K562 (cell line): ENCODE measurements around the gene ARF1. TPM values are rescaled to one million over a fixed set of nuclear protein-coding genes. Genes with fewer than 3 reads are reported as not detected.

Source experiments
- KAT2B ChIP-seq: IDR thresholded peaks from one replicate; pipeline ENCODE4 v1.6.1; 2012; ENCODE audit warnings: low read depth, mild to moderate bottlenecking, control low read depth, inconsistent platforms, low read length, moderate library complexity
- POU5F1 ChIP-seq: fragments of 150-350 bp; IDR thresholded peaks from 2 replicates; pipeline ENCODE4 v1.6.1; 2014; ENCODE audit warnings: borderline replicate concordance, low read length, low read depth, mild to moderate bottlenecking; ENCODE audit not compliant: partially characterized antibody
- SMC3 ChIP-seq: conservative IDR thresholded peaks from 2 replicates; pipeline ENCODE4 v1.6.1; 2011; ENCODE audit warnings: low read depth, low read length, improper control_type of control experiment; ENCODE audit not compliant: insufficient read depth
- YBX1 ChIP-seq: fragments of 450-650 bp; IDR thresholded peaks from 2 replicates; pipeline ENCODE4 v1.7.1; 2016; ENCODE audit warnings: mild to moderate bottlenecking
- ZNF197 ChIP-seq: fragments of 200-800 bp; sonication (Bioruptor generic); IDR thresholded peaks from 2 replicates; pipeline ENCODE4 v1.6.1; 2016; ENCODE audit warnings: low read depth, missing genetic modification characterization, missing compliant biosample characterization
- polyA plus RNA-seq, 8 experiments: library from polyadenylated mRNA; depleted of rRNA in 4 of 8; stranded (reverse) in 5 of 8; unstranded in 3 of 8; fragments of >200 nt; fragmentation: Nextera tagmentation in 2 of 8; fragmentation: Illumina TruSeq in 1 of 8; extraction: Ambion mirVana in 2 of 8; extraction: Trizol in 1 of 8; gene quantifications; 2 replicates each; pipeline versions ENCODE4 v1.2.1 to v1.2.3, GENCODE V29; 2011 to 2014; ENCODE audit warnings: inconsistent platforms in 1 of 8, missing spikeins in 1 of 8
- total RNA-seq, 7 experiments: library from RNA; depleted of rRNA in 6 of 7; stranded (reverse); fragments of >200 nt in 6 of 7; fragmentation: Illumina TruSeq in 2 of 7; extraction: Trizol in 2 of 7; gene quantifications; 2 replicates each; pipeline versions ENCODE4 v1.2.1 to v1.2.3, GENCODE V29; 2011 to 2021; ENCODE audit warnings: low replicate concordance in 1 of 7
- TF ChIP-seq, protein P1 (sequence below): fragments of 250-450 bp; sonication (Bioruptor Pico); IDR thresholded peaks from 2 replicates; pipeline ENCODE4 v1.9.0; 2021; ENCODE audit warnings: mild to moderate bottlenecking, inconsistent platforms
- TF ChIP-seq, protein P2 (sequence below): fragments of 450-650 bp; formaldehyde crosslinking; IDR thresholded peaks from 2 replicates; pipeline ENCODE4 v1.4.0; 2022; ENCODE audit warnings: missing genetic modification characterization
- TF ChIP-seq, protein P3 (sequence below), 2 experiments: fragments of 450-650 bp; formaldehyde crosslinking in 1 of 2; IDR thresholded peaks; 2 replicates each; pipeline versions ENCODE4 v1.4.0 to v1.6.1; 2014 to 2020; ENCODE audit warnings: mild to moderate bottlenecking in 2 of 2, borderline replicate concordance in 1 of 2, low read depth in 1 of 2

ARF1 gene
- total and polyA plus RNA-seq, 9 of the 15 experiments (the other 6 are each of a cell fraction or from before 2014, with no cell fraction given) = 69.8 to 593 (median 325) TPM

DNA sequence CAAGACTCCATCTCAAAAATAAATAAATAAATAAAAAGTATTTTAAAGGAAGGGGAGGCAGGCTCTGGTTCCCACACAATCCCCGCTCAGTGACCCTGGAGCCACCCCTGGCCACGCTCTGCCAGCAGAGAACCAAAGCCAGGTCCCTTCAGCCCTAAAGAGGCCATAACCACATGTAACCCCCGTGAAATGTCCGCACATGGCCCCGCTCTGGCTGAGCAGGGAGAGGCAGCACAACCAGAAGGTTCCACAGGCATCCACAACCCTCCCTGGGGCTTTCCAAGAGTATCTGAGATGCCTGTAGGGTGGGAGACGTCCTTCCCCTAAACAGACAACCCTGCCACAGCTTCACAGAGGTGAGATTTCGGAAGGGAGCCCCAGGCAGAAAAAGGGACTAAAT, 1.4 kb upstream of the ARF1 start (continued):
- TF ChIP-seq, protein P1, sequence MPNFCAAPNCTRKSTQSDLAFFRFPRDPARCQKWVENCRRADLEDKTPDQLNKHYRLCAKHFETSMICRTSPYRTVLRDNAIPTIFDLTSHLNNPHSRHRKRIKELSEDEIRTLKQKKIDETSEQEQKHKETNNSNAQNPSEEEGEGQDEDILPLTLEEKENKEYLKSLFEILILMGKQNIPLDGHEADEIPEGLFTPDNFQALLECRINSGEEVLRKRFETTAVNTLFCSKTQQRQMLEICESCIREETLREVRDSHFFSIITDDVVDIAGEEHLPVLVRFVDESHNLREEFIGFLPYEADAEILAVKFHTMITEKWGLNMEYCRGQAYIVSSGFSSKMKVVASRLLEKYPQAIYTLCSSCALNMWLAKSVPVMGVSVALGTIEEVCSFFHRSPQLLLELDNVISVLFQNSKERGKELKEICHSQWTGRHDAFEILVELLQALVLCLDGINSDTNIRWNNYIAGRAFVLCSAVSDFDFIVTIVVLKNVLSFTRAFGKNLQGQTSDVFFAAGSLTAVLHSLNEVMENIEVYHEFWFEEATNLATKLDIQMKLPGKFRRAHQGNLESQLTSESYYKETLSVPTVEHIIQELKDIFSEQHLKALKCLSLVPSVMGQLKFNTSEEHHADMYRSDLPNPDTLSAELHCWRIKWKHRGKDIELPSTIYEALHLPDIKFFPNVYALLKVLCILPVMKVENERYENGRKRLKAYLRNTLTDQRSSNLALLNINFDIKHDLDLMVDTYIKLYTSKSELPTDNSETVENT (CRISPR knock-in tag) = 0 out of 2 replicates have a peak, but pooled peaks have one; percentile 16
- TF ChIP-seq YBX1 (no peak), POU5F1 (no peak), ZNF197 (no peak), KAT2B (no peak), SMC3 (no peak)
- TF ChIP-seq, protein P2, sequence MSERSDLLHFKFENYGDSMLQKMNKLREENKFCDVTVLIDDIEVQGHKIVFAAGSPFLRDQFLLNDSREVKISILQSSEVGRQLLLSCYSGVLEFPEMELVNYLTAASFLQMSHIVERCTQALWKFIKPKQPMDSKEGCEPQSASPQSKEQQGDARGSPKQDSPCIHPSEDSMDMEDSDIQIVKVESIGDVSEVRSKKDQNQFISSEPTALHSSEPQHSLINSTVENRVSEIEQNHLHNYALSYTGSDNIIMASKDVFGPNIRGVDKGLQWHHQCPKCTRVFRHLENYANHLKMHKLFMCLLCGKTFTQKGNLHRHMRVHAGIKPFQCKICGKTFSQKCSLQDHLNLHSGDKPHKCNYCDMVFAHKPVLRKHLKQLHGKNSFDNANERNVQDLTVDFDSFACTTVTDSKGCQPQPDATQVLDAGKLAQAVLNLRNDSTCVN = no peak
- TF ChIP-seq, protein P3, sequence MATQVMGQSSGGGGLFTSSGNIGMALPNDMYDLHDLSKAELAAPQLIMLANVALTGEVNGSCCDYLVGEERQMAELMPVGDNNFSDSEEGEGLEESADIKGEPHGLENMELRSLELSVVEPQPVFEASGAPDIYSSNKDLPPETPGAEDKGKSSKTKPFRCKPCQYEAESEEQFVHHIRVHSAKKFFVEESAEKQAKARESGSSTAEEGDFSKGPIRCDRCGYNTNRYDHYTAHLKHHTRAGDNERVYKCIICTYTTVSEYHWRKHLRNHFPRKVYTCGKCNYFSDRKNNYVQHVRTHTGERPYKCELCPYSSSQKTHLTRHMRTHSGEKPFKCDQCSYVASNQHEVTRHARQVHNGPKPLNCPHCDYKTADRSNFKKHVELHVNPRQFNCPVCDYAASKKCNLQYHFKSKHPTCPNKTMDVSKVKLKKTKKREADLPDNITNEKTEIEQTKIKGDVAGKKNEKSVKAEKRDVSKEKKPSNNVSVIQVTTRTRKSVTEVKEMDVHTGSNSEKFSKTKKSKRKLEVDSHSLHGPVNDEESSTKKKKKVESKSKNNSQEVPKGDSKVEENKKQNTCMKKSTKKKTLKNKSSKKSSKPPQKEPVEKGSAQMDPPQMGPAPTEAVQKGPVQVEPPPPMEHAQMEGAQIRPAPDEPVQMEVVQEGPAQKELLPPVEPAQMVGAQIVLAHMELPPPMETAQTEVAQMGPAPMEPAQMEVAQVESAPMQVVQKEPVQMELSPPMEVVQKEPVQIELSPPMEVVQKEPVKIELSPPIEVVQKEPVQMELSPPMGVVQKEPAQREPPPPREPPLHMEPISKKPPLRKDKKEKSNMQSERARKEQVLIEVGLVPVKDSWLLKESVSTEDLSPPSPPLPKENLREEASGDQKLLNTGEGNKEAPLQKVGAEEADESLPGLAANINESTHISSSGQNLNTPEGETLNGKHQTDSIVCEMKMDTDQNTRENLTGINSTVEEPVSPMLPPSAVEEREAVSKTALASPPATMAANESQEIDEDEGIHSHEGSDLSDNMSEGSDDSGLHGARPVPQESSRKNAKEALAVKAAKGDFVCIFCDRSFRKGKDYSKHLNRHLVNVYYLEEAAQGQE (IDR thresholded peaks at IDR 0.05; ENCODE audit: borderline replicate concordance) = no peak
- TF ChIP-seq, protein P3 (CRISPR knock-in tag; IDR thresholded peaks at IDR 0.05; ENCODE audit: low read depth) = no peak
